IMR-90 (cell line): ENCODE data around the gene ANKFY1. TPM values are rescaled to one million over a fixed set of nuclear protein-coding genes. Genes with fewer than 3 reads are reported as not detected.

Source experiments
- ATAC-seq: fragments of 200-7000 bp; cut with Tn5 transposase; 2 replicates; pipeline ENCODE4 v1.9.1; 2020; ENCODE audit warnings: low read depth, mild to moderate bottlenecking, moderate library complexity
- BruUV-seq: library from RNA; stranded (reverse); fragments of 400-500 nt; replicated peaks from 2 replicates; lab custom pipeline; 2021; lab: Mats Ljungman, UMichigan
- CTCF ChIA-PET: fragments of 300-600 bp; formaldehyde crosslinking; extraction: SDS; loops from one replicate; lab custom pipeline; 2021; ENCODE audit warnings: antibody characterized with exemption; lab: Yijun Ruan, JAX
- POLR2A ChIA-PET: fragments of 300-600 bp; sonication (Branson Sonifier 250); formaldehyde crosslinking; loops from one replicate; lab custom pipeline; 2022; ENCODE audit warnings: antibody characterized with exemption; ENCODE audit not compliant: unreplicated experiment; lab: Charles Lee
- DNase-seq: peaks from one replicate; pipeline ENCODE4 v3.0.0; 2013
- H2AFZ ChIP-seq: replicated peaks from 2 replicates; pipeline ENCODE3; 2013; ENCODE audit warnings: low read length, mild to moderate bottlenecking; ENCODE audit not compliant: poor library complexity
- H2AK5ac ChIP-seq: 2 replicates; pipeline ENCODE4 v1.6.1; 2013; ENCODE audit warnings: low read depth, low read length, inconsistent platforms
- H2AK9ac ChIP-seq: replicated peaks from 2 replicates; pipeline ENCODE3; 2013; ENCODE audit warnings: mild to moderate bottlenecking, low read depth, low read length, moderate library complexity; ENCODE audit not compliant: poor library complexity
- H2BK120ac ChIP-seq: 2 replicates; pipeline ENCODE4 v1.6.1; 2013; ENCODE audit warnings: low read depth, low read length, inconsistent platforms
- H2BK15ac ChIP-seq: 3 replicates; pipeline ENCODE4 v1.6.1; 2013; ENCODE audit warnings: low read depth, low read length, inconsistent platforms
- H2BK20ac ChIP-seq: 2 replicates; pipeline ENCODE4 v1.6.1; 2013; ENCODE audit warnings: low read depth, mild to moderate bottlenecking, inconsistent platforms, low read length, moderate library complexity
- H2BK5ac ChIP-seq: 2 replicates; pipeline ENCODE4 v1.6.1; 2013; ENCODE audit warnings: mild to moderate bottlenecking, low read depth, low read length, inconsistent platforms; ENCODE audit not compliant: poor library complexity, severe bottlenecking
- H3K14ac ChIP-seq: replicated peaks from 2 replicates; pipeline ENCODE4 v1.6.1; 2013; ENCODE audit warnings: low read depth, low read length, inconsistent platforms
- H3K18ac ChIP-seq: 2 replicates; pipeline ENCODE4 v1.6.1; 2013; ENCODE audit warnings: low read depth, low read length, control low read depth
- H3K23ac ChIP-seq: 2 replicates; pipeline ENCODE4 v1.6.1; 2013; ENCODE audit warnings: low read depth, low read length, inconsistent platforms
- H3K27ac ChIP-seq: 2 replicates; pipeline ENCODE4 v1.5.1; 2013; ENCODE audit warnings: mild to moderate bottlenecking, control low read depth, low read length; ENCODE audit not compliant: insufficient read depth
- H3K27me3 ChIP-seq: 2 replicates; pipeline ENCODE4 v1.6.1; 2013; ENCODE audit warnings: low read length; ENCODE audit not compliant: control insufficient read depth, insufficient read depth
- H3K36me3 ChIP-seq: 2 replicates; pipeline ENCODE4 v1.6.1; 2013; ENCODE audit warnings: low read length, mixed read lengths; ENCODE audit not compliant: control insufficient read depth, insufficient read depth
- H3K4ac ChIP-seq: 2 replicates; pipeline ENCODE4 v1.6.1; 2013; ENCODE audit warnings: low read depth, low read length, inconsistent platforms
- H3K4me1 ChIP-seq: 2 replicates; pipeline ENCODE4 v1.6.1; 2013; ENCODE audit warnings: low read length, mixed read lengths; ENCODE audit not compliant: control insufficient read depth, insufficient read depth
- H3K4me2 ChIP-seq: 2 replicates; pipeline ENCODE4 v1.6.1; 2013; ENCODE audit warnings: low read depth, mild to moderate bottlenecking, control low read depth, low read length, moderate library complexity
- H3K4me3 ChIP-seq: 2 replicates; pipeline ENCODE4 v1.5.1; 2013; ENCODE audit warnings: low read depth, mild to moderate bottlenecking, control low read depth, low read length, moderate library complexity; ENCODE audit not compliant: insufficient read depth
- H3K56ac ChIP-seq: 2 replicates; pipeline ENCODE4 v1.6.1; 2013; ENCODE audit warnings: low read length, inconsistent platforms; ENCODE audit not compliant: insufficient read depth; ENCODE audit errors: extremely low read depth
- H3K79me1 ChIP-seq, 2 experiments: 2 replicates each; pipeline ENCODE4 v1.6.1; 2013; ENCODE audit warnings: low read length in 2 of 2, inconsistent platforms in 1 of 2, low read depth in 1 of 2
- H3K9ac ChIP-seq: 2 replicates; pipeline ENCODE4 v1.6.1; 2013; ENCODE audit warnings: low read depth, low read length, control low read depth
- H3K9me1 ChIP-seq: 2 replicates; pipeline ENCODE4 v1.6.1; 2013; ENCODE audit warnings: low read length, inconsistent platforms; ENCODE audit not compliant: insufficient read depth
- H3K9me3 ChIP-seq: 2 replicates; pipeline ENCODE4 v1.6.1; 2013; ENCODE audit warnings: low read length; ENCODE audit not compliant: control insufficient read depth, insufficient read depth
- H4K20me1 ChIP-seq: 2 replicates; pipeline ENCODE4 v1.6.1; 2013; ENCODE audit warnings: low read length, inconsistent platforms; ENCODE audit not compliant: insufficient read depth
- H4K5ac ChIP-seq: 2 replicates; pipeline ENCODE4 v1.6.1; 2013; ENCODE audit warnings: mild to moderate bottlenecking, low read depth, low read length, control low read depth
- H4K8ac ChIP-seq, 2 experiments: 2 replicates each; pipeline ENCODE4 v1.6.1; 2013; ENCODE audit warnings: low read depth in 2 of 2, low read length in 2 of 2, control low read depth in 1 of 2, inconsistent platforms in 1 of 2
- H4K91ac ChIP-seq: 2 replicates; pipeline ENCODE4 v1.6.1; 2013; ENCODE audit warnings: low read depth, low read length, inconsistent platforms; ENCODE audit not compliant: insufficient read depth
- BHLHE40 ChIP-seq: fragments of 150-350 bp; IDR thresholded peaks from 2 replicates; pipeline ENCODE4 v1.6.1; 2016; ENCODE audit warnings: mild to moderate bottlenecking, low read depth, low read length
- CEBPB ChIP-seq: IDR thresholded peaks from 2 replicates; pipeline ENCODE4 v1.6.1; 2012; ENCODE audit warnings: low read depth, low read length, improper control_type of control experiment
- FOS ChIP-seq: fragments of 150-350 bp; IDR thresholded peaks from 2 replicates; pipeline ENCODE4 v1.6.1; 2016; ENCODE audit warnings: low read depth, low read length
- MAFK ChIP-seq: IDR thresholded peaks from 2 replicates; pipeline ENCODE4 v1.6.1; 2012; ENCODE audit warnings: low read depth, low read length, improper control_type of control experiment
- MAZ ChIP-seq: IDR thresholded peaks from 2 replicates; pipeline ENCODE4 v1.6.1; 2012; ENCODE audit warnings: low read depth, mild to moderate bottlenecking, low read length, improper control_type of control experiment, moderate library complexity, borderline replicate concordance
- MXI1 ChIP-seq: IDR thresholded peaks from 2 replicates; pipeline ENCODE4 v1.6.1; 2012; ENCODE audit warnings: low read depth, mild to moderate bottlenecking, low read length, moderate library complexity, borderline replicate concordance
- RCOR1 ChIP-seq: IDR thresholded peaks from 2 replicates; pipeline ENCODE4 v1.6.1; 2012; ENCODE audit warnings: mild to moderate bottlenecking, low read length, improper control_type of control experiment; ENCODE audit not compliant: insufficient replicate concordance
- RFX5 ChIP-seq: IDR thresholded peaks from 2 replicates; pipeline ENCODE4 v1.8.0; 2012; ENCODE audit warnings: low read depth, mild to moderate bottlenecking, low read length, moderate library complexity
- SMC3 ChIP-seq: fragments of 150-350 bp; IDR thresholded peaks from 2 replicates; pipeline ENCODE4 v1.6.1; 2016; ENCODE audit warnings: low read depth, mild to moderate bottlenecking, antibody characterized with exemption, low read length, moderate library complexity
- WGBS, 2 experiments: methylation state at CpG; one replicate each; pipeline versions ENCODE4 v1.1.5 to v1.1.7; 2013; ENCODE audit warnings: missing lambda C conversion rate in 2 of 2; ENCODE audit not compliant: insufficient read length in 1 of 2; ENCODE audit errors: extremely low coverage in 2 of 2; 5-methylcytosine and 5-hydroxymethylcytosine counted together
- dilution Hi-C: fragments of 300-500 bp; cut with HindIII; formaldehyde crosslinking; loops from one replicate; pipeline ENCODE4 v1.14.3; 2018; ENCODE audit warnings: low sequenced_read_pairs; ENCODE audit not compliant: unreplicated experiment
- in situ Hi-C: fragments of 300-500 bp; cut with MboI; formaldehyde crosslinking; loops from 3 replicates; pipeline ENCODE4 v1.14.3; 2019; ENCODE audit warnings: low sequenced_read_pairs, inconsistent platforms, mixed read lengths
- intact Hi-C: fragments of 100-400 bp; cut with micrococcal nuclease; formaldehyde crosslinking; loops from 2 replicates; pipeline ENCODE4 v1.10.0; 2022
- polyA plus RNA-seq, 3 experiments: library from polyadenylated mRNA; depleted of rRNA; stranded (reverse); fragments of >200 nt; gene quantifications; 2 replicates each; pipeline ENCODE4 v1.2.3, GENCODE V29; 2012; ENCODE audit warnings: low replicate concordance in 1 of 3
- total RNA-seq: library from RNA; depleted of rRNA; stranded (reverse); fragments of >200 nt; gene quantifications from 2 replicates; pipeline ENCODE4 v1.2.3, GENCODE V29; 2012
- TF ChIP-seq, protein P1 (sequence below): conservative IDR thresholded peaks from 2 replicates; pipeline ENCODE4 v1.5.1; 2012; ENCODE audit warnings: mild to moderate bottlenecking, low read depth, low read length, improper control_type of control experiment

Gene ANKFY1
- total and polyA plus RNA-seq, 2 of the 4 experiments (the other 2 are of a cell fraction): 32.3 to 48.9 TPM

DNA sequence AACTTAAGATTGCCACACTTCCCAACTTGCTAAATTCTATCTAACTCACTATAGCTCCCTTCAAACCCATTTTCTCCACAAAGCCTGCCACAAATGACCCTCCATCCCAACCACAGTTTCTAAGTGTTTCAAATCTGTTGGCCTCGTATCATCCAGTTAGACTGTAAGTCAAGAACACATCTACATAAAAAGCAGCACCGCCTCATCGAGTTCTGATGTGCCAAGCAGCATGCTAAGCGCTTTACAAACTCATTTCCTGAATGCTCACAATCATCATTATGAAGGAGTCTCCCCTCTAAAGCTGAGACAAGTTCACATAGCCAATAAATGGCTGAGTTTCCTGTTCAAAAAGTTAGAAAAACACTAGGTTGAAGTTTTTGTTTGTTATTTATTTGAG is 9.2 kb upstream of the ANKFY1 start:
- no peak for ATAC-seq
- dilution Hi-C loops (no loop called here), intact Hi-C loops (no loop called here), in situ Hi-C loops (no loop called here)
- Histone ChIP-seq H2BK120ac (no peak overlapping the region), H4K20me1 (peaks cover 9% of the 10 kb centered on the region; the same call in 1 of the 2 replicates), H2AK9ac (no peak overlapping the region), H4K91ac (no peak overlapping the region), H3K9ac (no peak overlapping the region), H3K4me2 (no peak overlapping the region), H3K56ac (no peak overlapping the region), H3K27me3 (no peaks in the 10 kb centered on the region), H2BK5ac (no peak overlapping the region), H3K4me1 (no peaks in the 10 kb centered on the region), H3K4ac (no peak overlapping the region), H3K9me3 (no peaks in the 10 kb centered on the region), H3K4me3 (no peak overlapping the region), H3K79me1 (peaks cover 26 to 47% of the 10 kb centered on the region in 2 experiments), H3K36me3 (peaks cover 13% of the 10 kb centered on the region), H2AK5ac (no peak overlapping the region), H3K23ac (no peak overlapping the region), H2BK20ac (no peak overlapping the region), H3K14ac (no peak overlapping the region), H3K9me1 (peaks cover 15% of the 10 kb centered on the region), H2AFZ (no peak overlapping the region), H4K5ac (no peak overlapping the region), H2BK15ac (no peak overlapping the region), H3K27ac (no peak overlapping the region), H4K8ac (no peak overlapping the region), H3K18ac (no peak overlapping the region)
- 100% methylated on average over 1 of the region's 4 CpGs; no CpG with 5 or more reads in 1 of the 2 experiments for WGBS, 2 experiments
- CTCF ChIA-PET: no interaction called here
- no peak for DNase-seq
- POLR2A ChIA-PET: no interaction called here
- TF ChIP-seq MXI1: no peak
- no peak for TF ChIP-seq MAFK
- TF ChIP-seq, protein P1, sequence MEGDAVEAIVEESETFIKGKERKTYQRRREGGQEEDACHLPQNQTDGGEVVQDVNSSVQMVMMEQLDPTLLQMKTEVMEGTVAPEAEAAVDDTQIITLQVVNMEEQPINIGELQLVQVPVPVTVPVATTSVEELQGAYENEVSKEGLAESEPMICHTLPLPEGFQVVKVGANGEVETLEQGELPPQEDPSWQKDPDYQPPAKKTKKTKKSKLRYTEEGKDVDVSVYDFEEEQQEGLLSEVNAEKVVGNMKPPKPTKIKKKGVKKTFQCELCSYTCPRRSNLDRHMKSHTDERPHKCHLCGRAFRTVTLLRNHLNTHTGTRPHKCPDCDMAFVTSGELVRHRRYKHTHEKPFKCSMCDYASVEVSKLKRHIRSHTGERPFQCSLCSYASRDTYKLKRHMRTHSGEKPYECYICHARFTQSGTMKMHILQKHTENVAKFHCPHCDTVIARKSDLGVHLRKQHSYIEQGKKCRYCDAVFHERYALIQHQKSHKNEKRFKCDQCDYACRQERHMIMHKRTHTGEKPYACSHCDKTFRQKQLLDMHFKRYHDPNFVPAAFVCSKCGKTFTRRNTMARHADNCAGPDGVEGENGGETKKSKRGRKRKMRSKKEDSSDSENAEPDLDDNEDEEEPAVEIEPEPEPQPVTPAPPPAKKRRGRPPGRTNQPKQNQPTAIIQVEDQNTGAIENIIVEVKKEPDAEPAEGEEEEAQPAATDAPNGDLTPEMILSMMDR: no peak
- no peak for TF ChIP-seq CEBPB
- no peak for TF ChIP-seq SMC3
- no peak for TF ChIP-seq FOS
- no peak for TF ChIP-seq RFX5
- no peak for TF ChIP-seq RCOR1
- no peak for TF ChIP-seq BHLHE40
- TF ChIP-seq MAZ: no peak
- BruUV-seq: no TSS peak
